Hepatocyte (in vitro differentiated cells): Measurements from ENCODE around the gene RP9.

Experiments
- CTCF ChIP-seq: fragments of 200-600 bp; sonication (generic); IDR thresholded peaks from 2 replicates; pipeline ENCODE4 v1.5.1; 2016; ENCODE audit warnings: antibody characterized with exemption, mild to moderate bottlenecking; ENCODE audit not compliant: poor library complexity
- EZH2 ChIP-seq: fragments of 200-600 bp; sonication (generic); IDR thresholded peaks from 2 replicates; pipeline ENCODE4 v1.6.1; 2016; ENCODE audit warnings: antibody characterized with exemption, mild to moderate bottlenecking, borderline replicate concordance
- EZH2phosphoT487 ChIP-seq: fragments of 200-600 bp; sonication (generic); IDR thresholded peaks from one replicate; pipeline ENCODE4 v1.6.1; 2018; ENCODE audit warnings: antibody characterized with exemption, mild to moderate bottlenecking, low read depth, moderate library complexity; ENCODE audit not compliant: unreplicated experiment, severe bottlenecking

GRCh38 chr7:33061282-33061937 lies 47.8 kb downstream of the RP9 start:
- TF ChIP-seq CTCF (no peak), EZH2 (no peak), EZH2phosphoT487 (no peak)
